A549 (cell line): Measurements from ENCODE around the gene RUSC1. TPM values are rescaled to one million over a fixed set of nuclear protein-coding genes. Genes with fewer than 3 reads are reported as not detected.
A peak's percentile ranks its signal among the peaks of the same experiment; 100 is the strongest.

Experiments
- ATAC-seq, 2 experiments: fragments of 200-7000 bp in 1 of 2; fragments of >200 bp in 1 of 2; cut with Nextera tagmentation in 1 of 2; cut with Tn5 transposase in 1 of 2; 3 replicates each; pipeline versions ENCODE4 v1.8.0 to v1.9.1; 2018 to 2020; ENCODE audit warnings: mild to moderate bottlenecking in 1 of 2, moderate library complexity in 1 of 2
- CTCF ChIA-PET: fragments of 300-600 bp; sonication (Branson Sonifier 250); formaldehyde crosslinking; extraction: SDS; loops from one replicate; lab custom pipeline; 2021; ENCODE audit warnings: antibody characterized with exemption, inconsistent platforms; lab: Yijun Ruan, JAX
- POLR2A ChIA-PET: fragments of 350-600 bp; formaldehyde crosslinking; extraction: SDS; loops from one replicate; lab custom pipeline; 2021; ENCODE audit warnings: antibody characterized with exemption, inconsistent platforms; lab: Yijun Ruan, JAX
- DNase-seq, 2 experiments: peaks; one replicate each; pipeline versions ENCODE4 v3.0.0 to v3.0.0-alpha.2; 2011 to 2016; ENCODE audit warnings: low read depth in 1 of 2, low spot score in 1 of 2
- FAIRE-seq: peaks from 2 replicates; lab custom pipeline; 2011; peaks lifted over from hg19 to GRCh38; lab: Jason Lieb, UNC
- H3K27ac ChIP-seq, 2 experiments: fragments of >200 bp; sonication (Bioruptor Twin); formaldehyde crosslinking; 3 replicates each; pipeline ENCODE4 v1.5.1; 2016 to 2017
- H3K4me1 ChIP-seq: fragments of >200 bp; sonication (Bioruptor Twin); formaldehyde crosslinking; 3 replicates; pipeline ENCODE4 v1.6.1; 2016
- H3K4me2 ChIP-seq: fragments of >200 bp; sonication (Bioruptor Twin); formaldehyde crosslinking; 3 replicates; pipeline ENCODE4 v1.6.1; 2016
- H3K4me3 ChIP-seq: fragments of >200 bp; sonication (Bioruptor Twin); formaldehyde crosslinking; 3 replicates; pipeline ENCODE4 v1.5.1; 2016
- H3K9me3 ChIP-seq: fragments of >200 bp; sonication (Bioruptor Twin); formaldehyde crosslinking; 3 replicates; pipeline ENCODE4 v1.6.1; 2016
- CBX2 ChIP-seq: fragments of 200-600 bp; sonication (generic); IDR thresholded peaks from 2 replicates; pipeline ENCODE4 v1.6.1; 2016; ENCODE audit warnings: low read depth, mild to moderate bottlenecking, borderline replicate concordance
- CBX8 ChIP-seq: fragments of 200-600 bp; sonication (generic); IDR thresholded peaks from 2 replicates; pipeline ENCODE4 v1.6.1; 2016
- CEBPB ChIP-seq, 2 experiments: fragments of >200 bp in 1 of 2; sonication (Bioruptor Twin) in 1 of 2; formaldehyde crosslinking in 1 of 2; IDR thresholded peaks; 2 replicates each; pipeline ENCODE4 v1.6.1; 2012 to 2016
- CHD2 ChIP-seq: fragments of 150-350 bp; IDR thresholded peaks from 2 replicates; pipeline ENCODE4 v1.6.1; 2014; ENCODE audit warnings: low read length; ENCODE audit not compliant: partially characterized antibody
- CHD4 ChIP-seq: fragments of 200-600 bp; sonication (generic); IDR thresholded peaks from 2 replicates; pipeline ENCODE4 v1.6.1; 2016; ENCODE audit warnings: antibody characterized with exemption, mild to moderate bottlenecking, borderline replicate concordance
- CTCF ChIP-seq: fragments of >200 bp; sonication (Bioruptor Twin); formaldehyde crosslinking; IDR thresholded peaks from 3 replicates; pipeline ENCODE4 v1.5.1; 2016
- EP300 ChIP-seq, 2 experiments: fragments of >200 bp; sonication (Bioruptor Twin); formaldehyde crosslinking; IDR thresholded peaks; 2 replicates in 1 of 2; 3 replicates in 1 of 2; pipeline ENCODE4 v1.6.1; 2016 to 2017
- ESRRA ChIP-seq: fragments of 150-350 bp; IDR thresholded peaks from 2 replicates; pipeline ENCODE4 v1.6.1; 2014; ENCODE audit warnings: mild to moderate bottlenecking, low read length, borderline replicate concordance
- FOSL2 ChIP-seq, 2 experiments: fragments of 450-650 bp in 1 of 2; fragments of >200 bp in 1 of 2; sonication (Bioruptor Twin) in 1 of 2; formaldehyde crosslinking; IDR thresholded peaks; 2 replicates each; pipeline versions ENCODE4 v1.5.0 to v1.6.1; 2016 to 2020; ENCODE audit warnings: mild to moderate bottlenecking in 1 of 2, moderate library complexity in 1 of 2
- HDAC2 ChIP-seq: fragments of 200-600 bp; sonication (generic); IDR thresholded peaks from 2 replicates; pipeline ENCODE4 v1.6.1; 2016
- HES2 ChIP-seq: fragments of >200 bp; sonication (Bioruptor Twin); formaldehyde crosslinking; IDR thresholded peaks from 2 replicates; pipeline ENCODE4 v1.6.1; 2016
- HEYL ChIP-seq: fragments of 250-450 bp; sonication (Bioruptor Pico); IDR thresholded peaks from 2 replicates; pipeline ENCODE4 v1.8.0; 2021; ENCODE audit warnings: mild to moderate bottlenecking, moderate library complexity
- HOXB13 ChIP-seq: fragments of 250-450 bp; sonication (Bioruptor Pico); IDR thresholded peaks from 2 replicates; pipeline ENCODE4 v1.5.0; 2020; ENCODE audit warnings: low read depth, mild to moderate bottlenecking, moderate library complexity
- HOXB5 ChIP-seq: fragments of 250-450 bp; sonication (Bioruptor Pico); IDR thresholded peaks from 2 replicates; pipeline ENCODE4 v1.5.0; 2020; ENCODE audit warnings: mild to moderate bottlenecking, moderate library complexity
- JUN ChIP-seq, 2 experiments: fragments of >200 bp; sonication (Bioruptor Twin); formaldehyde crosslinking; IDR thresholded peaks; 2 replicates in 1 of 2; 3 replicates in 1 of 2; pipeline ENCODE4 v1.6.1; 2016 to 2017
- JUNB ChIP-seq: fragments of >200 bp; sonication (Bioruptor Twin); formaldehyde crosslinking; IDR thresholded peaks from 2 replicates; pipeline ENCODE4 v1.6.1; 2016
- NFE2L2 ChIP-seq: fragments of 150-350 bp; conservative IDR thresholded peaks from 2 replicates; pipeline ENCODE4 v1.6.1; 2014; ENCODE audit warnings: low read length
- PBX3 ChIP-seq: IDR thresholded peaks from 2 replicates; pipeline ENCODE4 v1.6.1; 2012
- PHF8 ChIP-seq: fragments of 200-600 bp; sonication (generic); IDR thresholded peaks from 2 replicates; pipeline ENCODE4 v1.6.1; 2016; ENCODE audit warnings: low read depth, mild to moderate bottlenecking, antibody characterized with exemption, moderate library complexity, borderline replicate concordance
- POLR2A ChIP-seq: IDR thresholded peaks from 2 replicates; pipeline ENCODE4 v1.6.1; 2012; ENCODE audit warnings: mild to moderate bottlenecking, low read length
- POLR2AphosphoS2 ChIP-seq: conservative IDR thresholded peaks from 2 replicates; pipeline ENCODE4 v1.6.1; 2012; ENCODE audit warnings: low read length, improper control_type of control experiment, inconsistent platforms
- RAD21 ChIP-seq, 2 experiments: fragments of >200 bp in 1 of 2; sonication (Bioruptor Twin) in 1 of 2; formaldehyde crosslinking in 1 of 2; IDR thresholded peaks in 1 of 2; conservative IDR thresholded peaks in 1 of 2; 2 replicates in 1 of 2; 3 replicates in 1 of 2; pipeline ENCODE4 v1.6.1; 2012 to 2018; ENCODE audit warnings: inconsistent platforms in 1 of 2
- RARB ChIP-seq: fragments of 250-450 bp; sonication (Bioruptor Pico); IDR thresholded peaks from 2 replicates; pipeline ENCODE4 v1.8.0; 2021; ENCODE audit warnings: mild to moderate bottlenecking, moderate library complexity
- RCOR1 ChIP-seq: fragments of 150-350 bp; IDR thresholded peaks from 2 replicates; pipeline ENCODE4 v1.6.1; 2014; ENCODE audit warnings: antibody characterized with exemption, low read length, low read depth
- REST ChIP-seq: fragments of 200-600 bp; sonication (generic); IDR thresholded peaks from 2 replicates; pipeline ENCODE4 v1.6.1; 2016; ENCODE audit warnings: antibody characterized with exemption, mild to moderate bottlenecking, moderate library complexity
- RFX5 ChIP-seq: fragments of 450-650 bp; IDR thresholded peaks from 2 replicates; pipeline ENCODE4 v1.7.1; 2014; ENCODE audit warnings: antibody characterized with exemption, mild to moderate bottlenecking, moderate library complexity
- SREBF2 ChIP-seq: fragments of 450-650 bp; IDR thresholded peaks from 2 replicates; pipeline ENCODE4 v1.6.1; 2014; ENCODE audit warnings: mild to moderate bottlenecking, moderate library complexity
- TFCP2L1 ChIP-seq: fragments of 250-450 bp; sonication (Bioruptor Pico); IDR thresholded peaks from 2 replicates; pipeline ENCODE4 v1.5.0; 2021; ENCODE audit warnings: mild to moderate bottlenecking
- ZC3H11A ChIP-seq: fragments of 450-650 bp; IDR thresholded peaks from 2 replicates; pipeline ENCODE4 v1.6.1; 2014; ENCODE audit warnings: antibody characterized with exemption, mild to moderate bottlenecking
- ZFP36 ChIP-seq: fragments of 450-650 bp; IDR thresholded peaks from 2 replicates; pipeline ENCODE4 v1.6.1; 2014; ENCODE audit warnings: borderline replicate concordance; ENCODE audit not compliant: partially characterized antibody
- WGBS: methylation state at CpG from one replicate; pipeline ENCODE4 v1.1.6; 2017; ENCODE audit errors: missing lambda C conversion rate; 5-methylcytosine and 5-hydroxymethylcytosine counted together
- polyA plus RNA-seq, 4 experiments: library from polyadenylated mRNA; depleted of rRNA in 3 of 4; stranded (reverse); fragments of >200 nt; fragmentation: RNase III in 1 of 4; extraction: RNeasy Plus Mini Kit Qiagen cat#74134 plus additional on column Dnase treatment in 1 of 4; gene quantifications; 2 replicates in 3 of 4; 3 replicates in 1 of 4; pipeline ENCODE4 v1.2.3, GENCODE V29; 2011 to 2017

The RUSC1 gene
- polyA plus RNA-seq, 2 of the 4 experiments (the other 2 are of a cell fraction), result 27.8 to 32.2 TPM

- ChIA-PET POLR2A (interaction anchor here (1.0 to 2.0 kb wide), 2 partner anchors 30 to 45 kb away, joined by 3 to 5 read pairs; partner anchors contain the start of gene FDPS), CTCF (interaction anchor here (0.6 to 4.7 kb wide), 18 partner anchors 12 to 407 kb away, joined by 3 to 44 read pairs (median 6); partner anchors contain the start of genes ENTREP3, PKLR and RUSC1)
- H3K27ac ChIP-seq, result peak overlapping the region; percentile 76 to 87
- DNase-seq, result peak; percentile 69 to 86
- peaks cover 13% of the 10 kb centered on the region; the same call in 2 of the 3 replicates for H3K4me1 ChIP-seq
- H3K4me2 ChIP-seq, result peak overlapping the region; percentile 95
- no peak for FAIRE-seq
- peak overlapping the region; percentile 93 for H3K4me3 ChIP-seq
- 3% methylated on average over 20 of the region's 29 CpGs for WGBS
- H3K9me3 ChIP-seq, result no peaks in the 10 kb centered on the region
- ATAC-seq, result peak; percentile 78 to 84
- no peak for TF ChIP-seq CHD4
- TF ChIP-seq RAD21 (conservative IDR thresholded peaks at IDR 0.05 in 1 of 2, IDR thresholded peaks at IDR 0.05 in 1 of 2), result peak; percentile 41 to 47; a peak in 3 of 5 replicates
- TF ChIP-seq RARB, result no peak
- TF ChIP-seq NFE2L2, result no peak
- TF ChIP-seq ZC3H11A, result no peak
- TF ChIP-seq PBX3, result no peak
- no peak for TF ChIP-seq FOSL2 (IDR thresholded peaks at IDR 0.05)
- TF ChIP-seq FOSL2 (CRISPR knock-in tag; IDR thresholded peaks at IDR 0.05), result no peak
- peak; percentile 89 for TF ChIP-seq REST
- no peak for TF ChIP-seq EP300 (IDR thresholded peaks at IDR 0.05)
- TF ChIP-seq ESRRA, result peak; percentile 66; the same call in 1 of the 2 replicates
- no peak for TF ChIP-seq TFCP2L1 (CRISPR knock-in tag)
- no peak for TF ChIP-seq RFX5
- TF ChIP-seq HOXB13 (CRISPR knock-in tag), result no peak
- TF ChIP-seq CBX8, result no peak
- no peak for TF ChIP-seq ZFP36
- no peak for TF ChIP-seq JUN (IDR thresholded peaks at IDR 0.05)
- no peak for TF ChIP-seq POLR2AphosphoS2
- TF ChIP-seq CTCF, result peak; percentile 33; the same call in 2 of the 3 replicates
- TF ChIP-seq HDAC2, result no peak
- TF ChIP-seq HES2, result no peak
- TF ChIP-seq CEBPB (IDR thresholded peaks at IDR 0.05), result no peak
- TF ChIP-seq SREBF2, result no peak
- no peak for TF ChIP-seq RCOR1
- TF ChIP-seq CBX2, result no peak
- no peak for TF ChIP-seq POLR2A
- no peak for TF ChIP-seq HEYL (CRISPR knock-in tag)
- no peak for TF ChIP-seq CHD2
- no peak for TF ChIP-seq HOXB5 (CRISPR knock-in tag)
- 0 out of 2 replicates have a peak, but pooled peaks have one; percentile 0 for TF ChIP-seq PHF8
- TF ChIP-seq JUNB, result no peak
- TF ChIP-seq, all 56 proteins: peak for 5
Measured at GRCh38 chr1:155277902-155278688, 42.6 kb upstream of the RUSC1 start.
